ENCODE results near the gene RPTOR. TPM values are rescaled to one million over a fixed set of nuclear protein-coding genes. Genes with fewer than 3 reads are reported as not detected.

The RPTOR gene
- total and polyA plus RNA-seq, 4 donors, result 12.4 to 46.1 (median 29.7) TPM

- TF ChIP-seq CTCF (IDR thresholded peaks at IDR 0.05; ENCODE audit: control extremely low read depth, extremely low read depth), result no peak
- Histone ChIP-seq H3K4me1 (ENCODE audit: control insufficient read depth in 5 of 5, insufficient read depth in 5 of 5, low read length in 5 of 5) (peaks cover 0 to 23% (median 2%) of the 10 kb centered on the region in 5 donors), H3K9me3 (ENCODE audit: control insufficient read depth in 4 of 4, insufficient read depth in 3 of 4, low read length in 3 of 4) (peaks cover 0 to 3% (median 0%) of the 10 kb centered on the region in 4 donors), H3K36me3 (ENCODE audit: control insufficient read depth in 4 of 4, insufficient read depth in 4 of 4, low read length in 4 of 4) (peaks cover 0 to 34% (median 16%) of the 10 kb centered on the region in 4 donors), H3K27me3 (ENCODE audit: control insufficient read depth in 3 of 3, insufficient read depth in 3 of 3, low read length in 2 of 3) (no peaks in the 10 kb centered on the region), H3K27ac (ENCODE audit: low read depth in 1 of 2, low read length in 1 of 2) (peak overlapping the region; percentile 65 to 70), H3K4me3 (no peak overlapping the region), H3K9ac (ENCODE audit: insufficient read depth in 1 of 2, low read length in 2 of 2) (no peak overlapping the region)
- ATAC-seq (ENCODE audit: insufficient read depth, low FRiP score) (peak; percentile 82), DNase-seq (peak; percentile 37 to 73 (median 64))
- 70 to 71% methylated on average over 35 of the region's 35 CpGs for WGBS, 2 donors
Observed at GRCh38 chr17:80892019-80892855, 347.6 kb downstream of the RPTOR start.

GRCh38 chr17:80892900-80893603 lies 348.4 kb downstream of the RPTOR start:
- ATAC-seq (ENCODE audit: insufficient read depth, low FRiP score), result no peak
- peaks cover 0 to 34% (median 16%) of the 10 kb centered on the region in 4 donors for H3K36me3 ChIP-seq (ENCODE audit: control insufficient read depth in 4 of 4, insufficient read depth in 4 of 4, low read length in 4 of 4)

GRCh38 chr17:80893604-80894438 lies 349.2 kb downstream of the RPTOR start:
- H3K9me3 ChIP-seq (ENCODE audit: control insufficient read depth in 4 of 4, insufficient read depth in 3 of 4, low read length in 3 of 4), result peaks cover 0 to 3% (median 0%) of the 10 kb centered on the region in 4 donors
- no peak for ATAC-seq (ENCODE audit: insufficient read depth, low FRiP score)
- 94 to 95% methylated on average over 34 of the region's 34 CpGs for WGBS, 2 donors

More at GRCh38 chr17:80892900-80893603, 348.4 kb downstream of the RPTOR start:
- Histone ChIP-seq H3K27me3 (ENCODE audit: control insufficient read depth in 3 of 3, insufficient read depth in 3 of 3, low read length in 2 of 3) (no peaks in the 10 kb centered on the region), H3K4me3 (no peak overlapping the region), H3K27ac (ENCODE audit: low read depth in 1 of 2, low read length in 1 of 2) (peak overlapping the region in 1 of 2 donors; percentile 9), H3K4me1 (ENCODE audit: control insufficient read depth in 5 of 5, insufficient read depth in 5 of 5, low read length in 5 of 5) (peaks cover 0 to 23% (median 2%) of the 10 kb centered on the region in 5 donors), H3K9me3 (ENCODE audit: control insufficient read depth in 4 of 4, insufficient read depth in 3 of 4, low read length in 3 of 4) (peaks cover 0 to 3% (median 0%) of the 10 kb centered on the region in 4 donors), H3K9ac (ENCODE audit: insufficient read depth in 1 of 2, low read length in 2 of 2) (no peak overlapping the region)
- TF ChIP-seq CTCF (IDR thresholded peaks at IDR 0.05; ENCODE audit: control extremely low read depth, extremely low read depth), result no peak
- no peak for DNase-seq
- 86 to 93% methylated on average over 31 of the region's 31 CpGs for WGBS, 2 donors

More at GRCh38 chr17:80893604-80894438, 349.2 kb downstream of the RPTOR start:
- Histone ChIP-seq H3K4me1 (ENCODE audit: control insufficient read depth in 5 of 5, insufficient read depth in 5 of 5, low read length in 5 of 5) (peaks cover 0 to 23% (median 2%) of the 10 kb centered on the region in 5 donors), H3K9ac (ENCODE audit: insufficient read depth in 1 of 2, low read length in 2 of 2) (no peak overlapping the region), H3K36me3 (ENCODE audit: control insufficient read depth in 4 of 4, insufficient read depth in 4 of 4, low read length in 4 of 4) (peaks cover 0 to 31% (median 16%) of the 10 kb centered on the region in 4 donors), H3K27ac (ENCODE audit: low read depth in 1 of 2, low read length in 1 of 2) (no peak overlapping the region), H3K4me3 (no peak overlapping the region), H3K27me3 (ENCODE audit: control insufficient read depth in 3 of 3, insufficient read depth in 3 of 3, low read length in 2 of 3) (no peaks in the 10 kb centered on the region)
- DNase-seq, result no peak
- TF ChIP-seq CTCF (IDR thresholded peaks at IDR 0.05; ENCODE audit: control extremely low read depth, extremely low read depth), result no peak

All from lung (tissue), 12 donors.